ENCODE results near the gene RAB4A.

DNA sequence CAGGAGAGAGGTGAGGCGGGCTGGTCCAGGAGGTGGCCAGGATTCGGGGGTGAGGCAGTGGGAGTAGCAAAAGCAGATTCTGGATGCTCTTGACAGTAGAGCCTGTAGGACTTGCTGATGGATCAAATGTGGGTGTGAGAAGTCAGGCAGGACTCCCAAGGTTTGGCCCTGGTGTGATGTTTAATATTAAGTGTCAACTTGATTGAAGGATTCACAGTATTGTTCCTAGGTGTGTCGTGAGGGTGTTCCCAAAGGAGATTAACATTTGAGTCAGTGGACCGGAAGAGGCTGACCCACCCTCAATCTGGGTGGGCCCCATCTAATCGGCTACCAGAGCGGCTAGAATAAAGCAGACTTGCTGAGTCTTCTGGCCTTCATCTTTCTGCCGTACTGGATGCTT is 6.8 kb upstream of the RAB4A start:
- TF ChIP-seq, protein P1, sequence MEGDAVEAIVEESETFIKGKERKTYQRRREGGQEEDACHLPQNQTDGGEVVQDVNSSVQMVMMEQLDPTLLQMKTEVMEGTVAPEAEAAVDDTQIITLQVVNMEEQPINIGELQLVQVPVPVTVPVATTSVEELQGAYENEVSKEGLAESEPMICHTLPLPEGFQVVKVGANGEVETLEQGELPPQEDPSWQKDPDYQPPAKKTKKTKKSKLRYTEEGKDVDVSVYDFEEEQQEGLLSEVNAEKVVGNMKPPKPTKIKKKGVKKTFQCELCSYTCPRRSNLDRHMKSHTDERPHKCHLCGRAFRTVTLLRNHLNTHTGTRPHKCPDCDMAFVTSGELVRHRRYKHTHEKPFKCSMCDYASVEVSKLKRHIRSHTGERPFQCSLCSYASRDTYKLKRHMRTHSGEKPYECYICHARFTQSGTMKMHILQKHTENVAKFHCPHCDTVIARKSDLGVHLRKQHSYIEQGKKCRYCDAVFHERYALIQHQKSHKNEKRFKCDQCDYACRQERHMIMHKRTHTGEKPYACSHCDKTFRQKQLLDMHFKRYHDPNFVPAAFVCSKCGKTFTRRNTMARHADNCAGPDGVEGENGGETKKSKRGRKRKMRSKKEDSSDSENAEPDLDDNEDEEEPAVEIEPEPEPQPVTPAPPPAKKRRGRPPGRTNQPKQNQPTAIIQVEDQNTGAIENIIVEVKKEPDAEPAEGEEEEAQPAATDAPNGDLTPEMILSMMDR (IDR thresholded peaks at IDR 0.05), result no peak
- no peak for TF ChIP-seq POLR2A (IDR thresholded peaks at IDR 0.05)

All from body of pancreas (tissue), 4 donors.